ENCODE results near the gene FGF22.

DNA sequence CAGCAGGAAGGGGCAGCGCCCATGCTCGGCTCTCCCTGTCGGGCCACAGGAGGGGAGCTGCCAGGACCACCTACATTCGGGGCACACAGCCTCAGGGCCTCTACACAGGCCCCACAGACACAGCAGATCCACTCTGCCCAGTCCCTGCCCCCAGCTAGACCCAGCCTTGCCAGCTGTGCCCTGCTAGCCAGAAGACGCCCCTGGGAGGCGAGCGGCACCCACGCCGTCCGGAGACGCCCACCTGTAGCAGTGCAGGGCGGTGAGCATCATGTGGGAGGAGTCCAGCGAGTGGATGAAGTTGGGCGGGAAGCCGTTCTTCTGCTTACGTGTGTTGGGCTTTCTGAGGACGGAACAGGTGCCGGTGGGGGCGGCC is 21.4 kb upstream of the FGF22 start:
- TF ChIP-seq CTCF (CRISPR knock-in tag; IDR thresholded peaks at IDR 0.05): no peak
- no peak for TF ChIP-seq SIN3A (IDR thresholded peaks at IDR 0.05; ENCODE audit: borderline replicate concordance, low read depth, low read length)
- no peak for TF ChIP-seq BCL6 (CRISPR knock-in tag; IDR thresholded peaks at IDR 0.05)
- no peak for TF ChIP-seq NFE2L2 (IDR thresholded peaks at IDR 0.05; ENCODE audit: low read length)
- no peak for TF ChIP-seq TBL1XR1 (IDR thresholded peaks at IDR 0.05; ENCODE audit: borderline replicate concordance, low read length, partially characterized antibody)
- TF ChIP-seq ZNF350 (CRISPR knock-in tag; IDR thresholded peaks at IDR 0.05; ENCODE audit: borderline replicate concordance, low read depth): no peak
- 0 out of 2 replicates have a peak, but pooled peaks have one; percentile 19 for TF ChIP-seq HNRNPL (IDR thresholded peaks at IDR 0.05; ENCODE audit: low read depth, low read length)
- no peak for TF ChIP-seq AFF4 (CRISPR knock-in tag; IDR thresholded peaks at IDR 0.05)
- TF ChIP-seq, protein P1, sequence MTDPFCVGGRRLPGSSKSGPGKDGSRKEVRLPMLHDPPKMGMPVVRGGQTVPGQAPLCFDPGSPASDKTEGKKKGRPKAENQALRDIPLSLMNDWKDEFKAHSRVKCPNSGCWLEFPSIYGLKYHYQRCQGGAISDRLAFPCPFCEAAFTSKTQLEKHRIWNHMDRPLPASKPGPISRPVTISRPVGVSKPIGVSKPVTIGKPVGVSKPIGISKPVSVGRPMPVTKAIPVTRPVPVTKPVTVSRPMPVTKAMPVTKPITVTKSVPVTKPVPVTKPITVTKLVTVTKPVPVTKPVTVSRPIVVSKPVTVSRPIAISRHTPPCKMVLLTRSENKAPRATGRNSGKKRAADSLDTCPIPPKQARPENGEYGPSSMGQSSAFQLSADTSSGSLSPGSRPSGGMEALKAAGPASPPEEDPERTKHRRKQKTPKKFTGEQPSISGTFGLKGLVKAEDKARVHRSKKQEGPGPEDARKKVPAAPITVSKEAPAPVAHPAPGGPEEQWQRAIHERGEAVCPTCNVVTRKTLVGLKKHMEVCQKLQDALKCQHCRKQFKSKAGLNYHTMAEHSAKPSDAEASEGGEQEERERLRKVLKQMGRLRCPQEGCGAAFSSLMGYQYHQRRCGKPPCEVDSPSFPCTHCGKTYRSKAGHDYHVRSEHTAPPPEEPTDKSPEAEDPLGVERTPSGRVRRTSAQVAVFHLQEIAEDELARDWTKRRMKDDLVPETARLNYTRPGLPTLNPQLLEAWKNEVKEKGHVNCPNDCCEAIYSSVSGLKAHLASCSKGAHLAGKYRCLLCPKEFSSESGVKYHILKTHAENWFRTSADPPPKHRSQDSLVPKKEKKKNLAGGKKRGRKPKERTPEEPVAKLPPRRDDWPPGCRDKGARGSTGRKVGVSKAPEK (CRISPR knock-in tag; IDR thresholded peaks at IDR 0.05; ENCODE audit: borderline replicate concordance): no peak
- TF ChIP-seq XRCC5 (optimal IDR thresholded peaks at IDR 0.05; ENCODE audit: low read length): no peak
- TF ChIP-seq TCF7 (IDR thresholded peaks at IDR 0.05; ENCODE audit: low read depth): no peak
- TF ChIP-seq CREBL2 (CRISPR knock-in tag; IDR thresholded peaks at IDR 0.05; ENCODE audit: borderline replicate concordance): no peak
- TF ChIP-seq ZNF703 (CRISPR knock-in tag; IDR thresholded peaks at IDR 0.05; ENCODE audit: borderline replicate concordance): no peak
